Measurements from ENCODE around the gene TEX29.

TEX29 gene

GRCh38 chr13:111292710-111293485 lies 27.5 kb upstream of the TEX29 start:
- DNase-seq, result no peak

GRCh38 chr13:111295886-111296285 lies 24.6 kb upstream of the TEX29 start:
- DNase-seq, result no peak

- DNase-seq, result no peak
Measured at GRCh38 chr13:111296417-111296816, 24.0 kb upstream of the TEX29 start.

- DNase-seq, result no peak
Measured at GRCh38 chr13:111298214-111298975, 22.0 kb upstream of the TEX29 start.

GRCh38 chr13:111302045-111302726 lies 18.3 kb upstream of the TEX29 start:
- DNase-seq, result no peak

GRCh38 chr13:111303559-111303958 lies 16.9 kb upstream of the TEX29 start:
- no peak for DNase-seq

- no peak for DNase-seq
Measured at GRCh38 chr13:111304041-111304544, 16.3 kb upstream of the TEX29 start.

- no peak for DNase-seq
Measured at GRCh38 chr13:111304603-111305289, 15.7 kb upstream of the TEX29 start.

GRCh38 chr13:111312944-111313590 lies 7.4 kb upstream of the TEX29 start:
- no peak for DNase-seq

- no peak for DNase-seq
Measured at GRCh38 chr13:111313911-111314425, 6.5 kb upstream of the TEX29 start.

- DNase-seq, result no peak
Measured at GRCh38 chr13:111314852-111315251, 5.6 kb upstream of the TEX29 start.

- no peak for DNase-seq
Measured at GRCh38 chr13:111315347-111315995, 5.0 kb upstream of the TEX29 start.

GRCh38 chr13:111316161-111316730 lies 4.2 kb upstream of the TEX29 start:
- DNase-seq, result no peak

- no peak for DNase-seq
Measured at GRCh38 chr13:111317042-111317550, 3.3 kb upstream of the TEX29 start.

GRCh38 chr13:111317571-111318345 lies 2.7 kb upstream of the TEX29 start:
- DNase-seq, result no peak

- no peak for DNase-seq
Measured at GRCh38 chr13:111318386-111318785, 2.1 kb upstream of the TEX29 start.

GRCh38 chr13:111319521-111319920 lies 921 bp upstream of the TEX29 start:
- DNase-seq, result no peak

GRCh38 chr13:111322001-111322915 lies 1.8 kb downstream of the TEX29 start:
- DNase-seq, result no peak

GRCh38 chr13:111322916-111323331 lies 2.5 kb downstream of the TEX29 start:
- DNase-seq, result no peak

All from bone marrow (tissue), 2 donors.